ENCODE data around the gene SKI.

SKI gene

DNA sequence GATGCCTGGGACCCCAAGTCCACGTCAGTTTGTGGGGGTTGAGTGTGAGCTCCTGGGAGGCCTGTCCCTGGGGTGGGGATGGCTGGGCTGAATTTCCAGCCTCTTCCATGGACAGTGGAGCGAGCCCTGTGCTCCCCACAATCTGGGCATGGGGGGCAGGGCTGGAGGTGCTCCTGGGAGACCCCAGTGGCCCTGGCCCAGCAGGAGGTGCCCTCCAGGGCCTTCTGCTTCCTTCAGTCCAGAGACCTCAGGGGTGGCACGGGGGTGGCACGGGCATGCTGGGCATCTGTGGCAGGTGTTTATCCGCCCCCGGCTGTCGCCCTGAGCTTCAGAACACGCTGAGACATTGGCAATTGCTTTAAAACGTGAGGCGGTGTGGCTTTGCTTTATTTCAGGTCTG, 122.4 kb downstream of the SKI start:
- no peak for DNase-seq (ENCODE audit: low read depth)
- no peak for TF ChIP-seq CTCF (IDR thresholded peaks at IDR 0.05; ENCODE audit: low read depth, low read length, missing control alignments)
- H3K4me3 ChIP-seq (ENCODE audit: low read depth, low read length) = no peak overlapping the region

GRCh38 chr1:2350911-2351655, 123.0 kb downstream of the SKI start:
- DNase-seq (ENCODE audit: low read depth) = no peak
- TF ChIP-seq CTCF (IDR thresholded peaks at IDR 0.05; ENCODE audit: low read depth, low read length, missing control alignments) = no peak
- H3K4me3 ChIP-seq (ENCODE audit: low read depth, low read length) = no peak overlapping the region

GRCh38 chr1:2351723-2352122, 123.6 kb downstream of the SKI start:
- H3K4me3 ChIP-seq (ENCODE audit: low read depth, low read length) = no peak overlapping the region
- DNase-seq (ENCODE audit: low read depth) = no peak
- no peak for TF ChIP-seq CTCF (IDR thresholded peaks at IDR 0.05; ENCODE audit: low read depth, low read length, missing control alignments)

DNA sequence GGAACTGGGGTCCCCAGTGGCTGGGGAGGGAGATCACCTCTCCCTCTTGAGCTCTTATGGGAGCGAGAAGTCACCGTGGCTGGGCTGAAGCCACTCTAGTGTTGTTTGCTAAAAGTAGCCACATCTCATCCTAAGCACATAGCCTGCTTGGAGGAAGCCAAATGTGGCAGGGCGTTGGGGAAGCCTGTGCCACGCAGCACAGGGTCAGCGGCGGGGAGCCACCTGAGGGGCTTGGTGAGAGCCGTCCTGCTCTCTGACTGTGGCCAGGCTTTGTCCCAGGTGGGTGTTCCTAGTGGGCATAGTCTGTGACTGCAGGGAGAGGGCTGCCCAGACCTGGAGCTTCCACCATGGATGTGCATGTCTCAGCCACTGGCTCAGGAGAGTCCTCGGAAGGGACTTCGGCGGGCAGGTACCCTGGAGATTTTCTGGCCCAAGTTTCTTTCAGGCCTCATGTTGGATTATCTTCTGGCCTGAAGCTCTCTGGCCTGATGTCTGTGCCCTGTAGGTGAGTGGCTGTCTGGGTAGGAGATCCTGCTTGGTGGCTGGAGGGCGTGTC, 124.3 kb downstream of the SKI start:
- TF ChIP-seq CTCF (IDR thresholded peaks at IDR 0.05; ENCODE audit: low read depth, low read length, missing control alignments) = no peak
- DNase-seq (ENCODE audit: low read depth) = no peak
- H3K4me3 ChIP-seq (ENCODE audit: low read depth, low read length) = no peak overlapping the region

DNA sequence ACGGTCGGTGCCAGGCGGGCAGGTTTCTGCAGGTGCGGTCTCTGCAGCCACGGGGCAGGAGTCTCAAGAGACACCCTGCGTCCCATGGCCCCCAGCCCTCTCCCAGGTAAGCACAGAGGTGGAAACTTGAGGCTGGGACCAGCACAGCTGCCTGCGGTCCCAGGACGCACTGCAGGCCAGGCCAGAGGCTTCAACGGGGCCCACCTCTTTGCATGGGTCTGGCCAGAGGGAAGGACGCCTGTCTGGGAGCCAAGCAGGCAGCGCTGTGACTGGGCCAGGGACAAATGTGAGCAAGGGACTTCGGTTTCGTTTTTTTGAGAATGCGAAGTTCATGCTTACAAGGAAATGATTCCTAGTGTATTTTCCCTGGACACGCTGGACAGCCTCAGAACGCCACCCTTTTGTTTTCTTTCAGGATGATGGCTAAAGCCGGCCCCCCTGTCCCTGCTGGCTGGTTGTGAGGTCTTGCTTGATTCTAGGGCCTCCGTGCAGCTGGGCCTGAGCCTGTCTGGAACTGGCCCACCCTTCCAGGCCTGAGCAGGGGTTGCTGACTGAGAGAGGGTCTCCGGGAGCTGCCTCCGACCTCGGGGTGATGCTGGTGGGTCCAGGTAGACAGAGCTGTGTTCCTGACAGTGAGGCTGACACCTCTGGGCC, 124.9 kb downstream of the SKI start:
- no peak overlapping the region for H3K4me3 ChIP-seq (ENCODE audit: low read depth, low read length)
- no peak for DNase-seq (ENCODE audit: low read depth)
- no peak for TF ChIP-seq CTCF (IDR thresholded peaks at IDR 0.05; ENCODE audit: low read depth, low read length, missing control alignments)

DNA sequence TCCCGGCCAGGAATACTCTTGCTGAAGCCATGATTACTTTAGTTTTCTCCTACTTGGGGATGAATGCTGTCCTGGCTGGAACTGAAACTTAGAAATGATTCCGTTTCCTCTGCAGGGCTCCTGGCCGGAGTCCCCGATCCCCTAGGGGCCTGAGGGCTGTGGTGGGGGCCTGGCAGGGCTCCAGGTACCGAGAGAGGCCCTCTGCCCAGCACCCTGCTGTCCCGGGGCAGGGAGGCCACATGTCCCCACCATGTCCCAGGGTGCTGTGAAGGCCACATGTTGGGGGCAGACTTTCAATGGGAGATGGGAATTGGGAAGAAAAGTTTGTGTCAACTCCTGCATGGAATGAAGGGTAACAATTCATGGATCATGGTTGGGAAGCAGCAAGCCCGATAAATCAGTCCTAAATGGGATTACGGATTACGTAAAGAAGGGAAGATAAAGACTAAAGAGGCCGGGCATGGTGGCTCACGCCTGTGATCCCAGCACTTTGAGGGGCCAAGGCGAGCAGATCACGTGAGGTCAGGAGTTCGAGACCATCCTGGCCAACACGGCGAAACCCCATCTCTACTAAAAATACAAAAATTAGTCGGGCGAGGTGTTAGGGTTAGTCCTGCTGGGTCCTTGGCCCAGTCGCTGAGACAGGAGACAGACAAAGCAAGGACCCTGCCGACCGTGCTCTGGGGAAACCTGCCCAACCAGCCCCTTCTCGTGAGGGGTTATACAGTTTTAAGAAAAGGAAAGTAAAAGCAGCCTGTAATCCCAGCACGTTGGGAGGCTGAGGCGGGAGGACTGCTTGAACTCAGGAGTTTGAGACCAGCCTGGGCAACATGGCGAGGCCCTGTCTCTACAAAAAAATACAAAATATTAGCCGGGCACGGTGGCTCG, 125.7 kb downstream of the SKI start:
- DNase-seq (ENCODE audit: low read depth) = no peak
- TF ChIP-seq CTCF (IDR thresholded peaks at IDR 0.05; ENCODE audit: low read depth, low read length, missing control alignments) = no peak
- no peak overlapping the region for H3K4me3 ChIP-seq (ENCODE audit: low read depth, low read length)
